Myocyte (in vitro differentiated cells): Measurements from ENCODE around the gene CDK6. TPM values are rescaled to one million over a fixed set of nuclear protein-coding genes. Genes with fewer than 3 reads are reported as not detected.
A peak's percentile ranks its signal among the peaks of the same experiment; 100 is the strongest.

ENCODE experiments used
- DNase-seq: peaks from one replicate; pipeline ENCODE4 v3.0.0-alpha.2; 2012; ENCODE audit warnings: low read depth
- total RNA-seq: library from RNA; depleted of rRNA; stranded (reverse); fragments of >200 nt; gene quantifications from 2 replicates; pipeline ENCODE4 v1.2.3, GENCODE V29; 2014

CDK6 gene
- total RNA-seq, 1 donor from 2014 or later, result 124 TPM

GRCh38 chr7:92685136-92686042 is 151.0 kb downstream of the CDK6 start:
- no peak for DNase-seq

- DNase-seq, result no peak
These were observed 152.1 kb downstream of the CDK6 start for GRCh38 chr7:92684274-92684673.

GRCh38 chr7:92682903-92683539 is 153.4 kb downstream of the CDK6 start:
- DNase-seq, result no peak

- DNase-seq, result no peak
These were observed 154.0 kb downstream of the CDK6 start for GRCh38 chr7:92682330-92682729.

GRCh38 chr7:92681633-92682032 is 154.7 kb downstream of the CDK6 start:
- no peak for DNase-seq

- DNase-seq, result peak; percentile 27
These were observed 155.9 kb downstream of the CDK6 start for GRCh38 chr7:92680442-92680841.

- DNase-seq, result no peak
These were observed 158.0 kb downstream of the CDK6 start for GRCh38 chr7:92678291-92678920.

DNA sequence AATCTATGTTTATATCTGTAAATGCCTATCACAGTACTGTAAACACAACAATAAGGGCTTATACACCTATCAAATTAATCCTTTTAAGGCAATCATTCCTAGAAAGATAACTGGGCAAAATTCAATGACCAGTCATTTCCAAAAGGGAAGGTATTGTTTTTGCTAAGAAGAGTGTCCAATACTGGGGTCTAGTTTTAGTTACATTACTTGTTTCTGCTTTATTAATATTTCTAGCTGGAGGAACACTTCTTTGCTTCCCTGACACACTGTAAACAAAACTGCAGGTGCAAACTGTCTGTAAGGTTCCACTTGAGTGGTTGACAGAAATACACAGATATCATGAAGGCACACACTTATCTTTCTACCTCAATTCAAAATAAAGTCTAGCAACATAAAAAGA is 162.0 kb downstream of the CDK6 start:
- DNase-seq, result no peak

DNA sequence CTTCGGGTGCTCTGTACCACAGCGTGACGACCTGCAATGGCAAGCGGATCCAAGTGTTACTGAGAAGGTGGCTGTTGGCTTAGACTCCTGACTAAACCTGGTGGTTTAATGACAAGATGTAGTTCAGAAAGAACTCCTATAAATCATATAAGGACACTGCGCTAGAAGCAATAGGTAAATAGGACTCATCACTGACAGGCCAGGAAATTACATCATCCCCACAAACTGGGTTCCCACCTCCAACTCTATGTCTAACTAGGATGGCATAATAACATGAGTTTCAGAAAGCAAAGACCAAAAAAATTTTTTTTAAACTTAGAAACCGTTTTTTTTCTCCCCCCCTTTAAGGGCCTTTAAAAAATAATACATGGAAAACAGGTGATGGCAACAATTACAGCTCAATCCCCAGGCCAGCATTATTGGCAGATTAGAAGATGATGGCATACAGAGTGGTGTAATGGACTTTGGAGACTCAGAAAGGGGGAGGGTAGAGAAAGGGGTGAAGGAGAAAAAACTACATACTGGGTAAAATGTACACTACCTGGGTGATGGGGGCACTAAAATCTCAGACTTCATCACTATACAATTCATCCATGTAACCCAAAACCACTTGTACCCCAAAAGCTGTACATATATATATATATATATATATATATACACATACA is 164.7 kb downstream of the CDK6 start:
- no peak for DNase-seq

DNA sequence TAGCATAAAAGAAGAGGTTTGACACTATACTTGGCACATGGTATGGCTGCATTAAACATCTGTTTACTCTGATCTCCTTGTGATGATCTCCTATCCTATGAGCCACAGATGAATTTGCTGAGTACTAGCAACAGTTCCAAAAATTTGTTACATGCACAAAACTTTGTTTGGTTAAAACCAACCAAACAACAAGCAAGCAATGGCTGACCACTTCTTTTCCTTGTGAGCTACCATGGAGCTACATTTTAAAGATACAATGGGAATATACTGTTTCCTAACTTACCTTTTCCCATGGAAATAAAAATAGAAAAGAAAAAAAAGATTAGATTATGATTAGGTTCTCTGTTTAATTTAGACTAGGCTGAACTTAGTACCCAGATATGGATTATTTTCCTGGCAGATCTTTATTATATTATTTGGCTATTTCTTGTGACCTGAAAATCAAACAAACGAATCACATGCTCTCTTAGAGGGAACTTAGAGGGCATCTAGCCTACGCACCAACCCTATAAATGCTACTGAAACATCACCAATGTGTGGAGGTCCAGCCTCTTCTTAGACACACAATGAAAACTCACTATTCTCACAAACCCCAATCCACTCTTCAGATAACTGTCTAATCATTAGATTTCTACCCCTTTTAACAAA is 166.0 kb downstream of the CDK6 start:
- no peak for DNase-seq

GRCh38 chr7:92669616-92670165 is 166.7 kb downstream of the CDK6 start:
- peak; percentile 42 for DNase-seq

- DNase-seq, result no peak
These were observed 167.8 kb downstream of the CDK6 start for GRCh38 chr7:92668564-92668963.

- DNase-seq, result no peak
These were observed 168.4 kb downstream of the CDK6 start for GRCh38 chr7:92667816-92668535.

GRCh38 chr7:92665926-92666325 is 170.4 kb downstream of the CDK6 start:
- no peak for DNase-seq

DNA sequence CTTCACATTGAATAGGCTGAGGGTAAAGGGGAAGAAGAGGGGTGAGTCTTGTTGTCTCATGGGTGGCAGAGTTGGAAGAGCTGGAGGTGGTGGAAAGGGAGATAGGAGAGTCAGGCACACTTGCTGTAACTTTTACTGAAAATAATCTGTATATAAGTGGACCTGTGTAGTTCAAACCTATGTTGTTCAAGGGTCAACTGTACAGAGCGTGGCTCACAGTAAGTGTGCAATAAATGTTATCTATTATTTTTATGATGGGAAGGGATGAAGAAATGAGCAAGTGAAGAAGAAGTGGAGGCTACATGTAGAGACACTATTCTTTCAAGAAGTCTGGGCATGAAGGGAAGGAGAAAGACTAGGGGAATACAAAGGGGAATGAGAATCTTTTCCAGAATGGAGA is 174.7 kb downstream of the CDK6 start:
- DNase-seq, result no peak

DNA sequence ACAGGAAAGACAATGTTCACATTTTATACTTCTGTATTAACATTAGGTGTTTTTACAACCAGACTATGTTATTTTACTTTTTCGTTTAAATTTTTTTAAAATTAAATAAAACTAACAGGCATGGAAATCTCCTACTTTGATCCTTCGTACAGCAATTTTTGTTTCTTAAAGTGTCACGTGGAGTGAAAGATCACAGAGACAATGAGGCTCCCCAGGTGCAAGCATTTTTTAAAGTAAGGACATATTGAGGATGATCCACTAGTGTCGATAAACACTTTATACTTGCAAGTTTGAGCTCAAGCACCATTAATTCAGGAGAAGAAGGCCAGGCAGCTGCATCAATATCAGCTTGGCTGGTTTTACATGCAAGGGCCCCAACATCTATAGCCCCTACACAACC is 177.7 kb downstream of the CDK6 start:
- DNase-seq, result no peak

DNA sequence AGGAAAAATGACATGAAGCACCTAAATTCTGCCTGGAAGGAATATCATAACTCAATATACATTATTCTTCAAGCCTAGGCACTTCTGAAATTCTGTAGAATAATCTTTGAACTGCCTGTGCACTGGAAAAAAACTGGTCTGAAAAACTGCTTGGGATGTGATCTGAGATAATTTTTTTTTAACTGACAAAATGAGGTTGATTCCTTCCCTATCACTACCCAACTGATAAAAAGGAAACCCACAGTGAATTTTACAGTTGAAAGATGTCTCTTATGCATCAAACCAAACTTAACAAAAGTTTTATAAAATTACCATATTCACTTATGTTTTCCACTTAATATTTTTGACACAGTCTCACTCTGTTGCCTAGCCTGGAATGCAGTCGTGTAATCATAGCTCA is 179.0 kb downstream of the CDK6 start:
- DNase-seq, result no peak

GRCh38 chr7:92656121-92656520 is 180.3 kb downstream of the CDK6 start:
- DNase-seq, result no peak

DNA sequence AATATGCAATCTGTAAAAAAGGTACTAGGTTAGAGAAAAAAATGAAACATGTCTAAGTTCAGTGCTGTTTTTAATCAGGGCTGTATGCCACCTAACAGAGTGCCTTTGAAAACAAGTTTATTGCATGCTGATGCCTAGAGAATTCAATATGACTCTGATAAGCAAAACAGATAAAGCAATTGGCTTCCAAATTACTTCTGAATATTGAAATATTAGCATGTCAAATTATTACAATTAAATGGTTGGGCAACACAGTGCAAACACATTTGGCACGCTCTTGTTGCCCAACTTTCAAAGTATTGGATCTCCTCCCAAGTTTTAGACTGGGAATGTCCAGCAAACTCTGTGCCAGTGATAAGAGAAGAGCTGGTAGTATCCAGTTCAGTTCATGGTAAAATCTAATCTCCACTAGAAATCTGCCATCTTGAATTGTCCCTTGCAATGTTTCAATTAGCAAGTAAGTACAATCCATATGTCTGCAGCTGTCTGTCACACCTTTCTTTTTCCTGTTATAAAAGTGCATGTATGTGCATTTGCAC is 181.0 kb downstream of the CDK6 start:
- DNase-seq, result no peak

- no peak for DNase-seq
These were observed 183.2 kb downstream of the CDK6 start for GRCh38 chr7:92653136-92653535.
